OCI-LY1 (cell line): ENCODE data around the gene ONECUT3.

Experiments used
- H2AFZ ChIP-seq: fragments of 200-600 bp; sonication (generic), shearing (Covaris generic); 2 replicates; pipeline ENCODE4 v1.6.0; 2014; ENCODE audit warnings: antibody characterized with exemption, mild to moderate bottlenecking, low read length
- H3F3A ChIP-seq: fragments of 200-600 bp; sonication (generic), shearing (Covaris generic); 2 replicates; pipeline ENCODE4 v1.6.0; 2014; ENCODE audit warnings: mild to moderate bottlenecking, antibody characterized with exemption, low read length, moderate library complexity; ENCODE audit not compliant: insufficient read depth
- H3K27ac ChIP-seq: fragments of 200-600 bp; sonication (generic); 2 replicates; pipeline ENCODE4 v1.5.1; 2014; ENCODE audit warnings: low read length, mixed run types, mild to moderate bottlenecking, low read depth; ENCODE audit not compliant: poor library complexity, severe bottlenecking
- H3K27me3 ChIP-seq: fragments of 200-600 bp; sonication (generic); 2 replicates; pipeline ENCODE4 v1.6.0; 2014; ENCODE audit warnings: antibody characterized with exemption, mild to moderate bottlenecking, low read length, moderate library complexity; ENCODE audit not compliant: insufficient read depth
- H3K36me3 ChIP-seq: fragments of 200-600 bp; sonication (generic); 2 replicates; pipeline ENCODE4 v1.6.1; 2014; ENCODE audit warnings: mild to moderate bottlenecking, antibody characterized with exemption, low read length, moderate library complexity, mixed read lengths; ENCODE audit not compliant: insufficient read depth
- H3K4me1 ChIP-seq: fragments of 200-600 bp; sonication (generic); 2 replicates; pipeline ENCODE4 v1.5.1; 2014; ENCODE audit warnings: mild to moderate bottlenecking, low read length, moderate library complexity; ENCODE audit not compliant: insufficient read depth, severe bottlenecking
- H3K4me2 ChIP-seq: fragments of 200-600 bp; sonication (generic), shearing (Covaris generic); 2 replicates; pipeline ENCODE4 v1.6.1; 2014; ENCODE audit warnings: low read length
- H3K4me3 ChIP-seq: fragments of 200-600 bp; sonication (generic); 2 replicates; pipeline ENCODE4 v1.5.1; 2014; ENCODE audit warnings: low read length, low read depth, mild to moderate bottlenecking, mixed read lengths; ENCODE audit not compliant: poor library complexity, severe bottlenecking
- H3K79me2 ChIP-seq: fragments of 200-600 bp; shearing (Covaris generic); 2 replicates; pipeline ENCODE4 v1.6.1; 2016; ENCODE audit warnings: mixed run types, low read length, mixed read lengths; ENCODE audit not compliant: insufficient read depth
- H3K9ac ChIP-seq: fragments of 200-600 bp; sonication (generic), shearing (Covaris generic); 2 replicates; pipeline ENCODE4 v1.6.1; 2014; ENCODE audit warnings: mild to moderate bottlenecking, low read length, mixed read lengths
- H3K9me2 ChIP-seq: fragments of 200-600 bp; sonication (generic), shearing (Covaris generic); 2 replicates; pipeline ENCODE4 v1.6.1; 2014; ENCODE audit warnings: low read depth, mild to moderate bottlenecking, low read length, mixed read lengths
- H3K9me3 ChIP-seq: fragments of 200-600 bp; shearing (Covaris generic); 2 replicates; pipeline ENCODE4 v1.6.1; 2014; ENCODE audit warnings: low read length, mixed read lengths
- H4K20me1 ChIP-seq: fragments of 200-600 bp; sonication (generic), shearing (Covaris generic); 2 replicates; pipeline ENCODE4 v1.6.0; 2016; ENCODE audit warnings: mild to moderate bottlenecking, low read length; ENCODE audit not compliant: insufficient read depth
- EZH2 ChIP-seq: fragments of 200-600 bp; sonication (generic), shearing (Covaris generic); IDR thresholded peaks from 2 replicates; pipeline ENCODE4 v1.8.0; 2017; ENCODE audit warnings: borderline replicate concordance, mixed run types, mild to moderate bottlenecking, antibody characterized with exemption, low read length, moderate library complexity, mixed read lengths
- TF ChIP-seq, protein P1 (sequence below): fragments of 200-600 bp; sonication (generic), shearing (Covaris generic); IDR thresholded peaks from 2 replicates; pipeline ENCODE4 v1.5.1; 2017; ENCODE audit warnings: mild to moderate bottlenecking, antibody characterized with exemption, low read length, moderate library complexity, mixed read lengths

ONECUT3 gene

DNA sequence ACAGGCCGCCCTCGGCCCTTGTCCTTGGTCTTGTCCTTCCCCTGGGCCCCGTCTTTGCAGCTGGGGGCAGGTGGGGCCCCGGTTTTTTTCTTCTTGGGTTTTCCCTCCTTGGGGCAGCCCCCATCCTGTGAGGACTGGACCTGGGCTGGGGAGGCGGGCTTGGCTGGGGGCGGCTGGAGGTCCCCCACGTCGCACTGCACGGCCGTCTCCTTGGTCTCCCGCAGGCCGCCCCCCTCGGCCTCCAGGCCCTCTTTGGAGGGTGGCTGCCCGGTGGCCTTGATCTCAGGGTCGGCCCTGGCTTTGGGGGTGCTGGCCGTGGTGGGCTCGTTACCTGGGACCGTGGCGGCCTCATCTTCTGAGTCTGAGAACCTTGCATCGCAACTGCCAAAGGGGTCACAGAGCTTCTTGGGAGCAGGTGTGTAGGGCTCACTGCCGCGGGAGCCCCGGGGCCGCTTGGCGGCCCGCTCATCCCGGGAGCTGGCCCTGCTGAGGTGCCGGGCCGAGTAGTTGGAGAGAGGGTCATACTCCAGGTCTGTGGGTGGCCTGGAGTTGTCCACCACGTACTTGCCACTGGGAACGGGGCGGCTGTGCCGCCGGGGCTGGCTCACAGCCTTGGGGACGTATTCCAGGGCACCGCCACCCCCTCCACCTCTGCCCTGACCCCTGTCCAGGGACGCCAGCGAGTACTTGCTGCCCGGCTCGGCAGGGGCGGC, 74.4 kb downstream of the ONECUT3 start:
- Histone ChIP-seq H3K9me3 (no peaks in the 10 kb centered on the region), H3K36me3 (peaks cover 48% of the 10 kb centered on the region; the same call in 1 of the 2 replicates), H3K4me1 (peaks cover 20% of the 10 kb centered on the region), H2AFZ (no peak overlapping the region), H3K79me2 (no peaks in the 10 kb centered on the region), H3K9me2 (no peaks in the 10 kb centered on the region), H3K4me3 (no peak overlapping the region), H4K20me1 (no peaks in the 10 kb centered on the region; the same call in 1 of the 2 replicates), H3F3A (no peaks in the 10 kb centered on the region), H3K4me2 (peak overlapping the region; percentile 40; the same call in 1 of the 2 replicates), H3K9ac (no peak overlapping the region), H3K27ac (no peak overlapping the region), H3K27me3 (no peaks in the 10 kb centered on the region)
- TF ChIP-seq EZH2: no peak
- TF ChIP-seq, protein P1, sequence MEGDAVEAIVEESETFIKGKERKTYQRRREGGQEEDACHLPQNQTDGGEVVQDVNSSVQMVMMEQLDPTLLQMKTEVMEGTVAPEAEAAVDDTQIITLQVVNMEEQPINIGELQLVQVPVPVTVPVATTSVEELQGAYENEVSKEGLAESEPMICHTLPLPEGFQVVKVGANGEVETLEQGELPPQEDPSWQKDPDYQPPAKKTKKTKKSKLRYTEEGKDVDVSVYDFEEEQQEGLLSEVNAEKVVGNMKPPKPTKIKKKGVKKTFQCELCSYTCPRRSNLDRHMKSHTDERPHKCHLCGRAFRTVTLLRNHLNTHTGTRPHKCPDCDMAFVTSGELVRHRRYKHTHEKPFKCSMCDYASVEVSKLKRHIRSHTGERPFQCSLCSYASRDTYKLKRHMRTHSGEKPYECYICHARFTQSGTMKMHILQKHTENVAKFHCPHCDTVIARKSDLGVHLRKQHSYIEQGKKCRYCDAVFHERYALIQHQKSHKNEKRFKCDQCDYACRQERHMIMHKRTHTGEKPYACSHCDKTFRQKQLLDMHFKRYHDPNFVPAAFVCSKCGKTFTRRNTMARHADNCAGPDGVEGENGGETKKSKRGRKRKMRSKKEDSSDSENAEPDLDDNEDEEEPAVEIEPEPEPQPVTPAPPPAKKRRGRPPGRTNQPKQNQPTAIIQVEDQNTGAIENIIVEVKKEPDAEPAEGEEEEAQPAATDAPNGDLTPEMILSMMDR: no peak

DNA sequence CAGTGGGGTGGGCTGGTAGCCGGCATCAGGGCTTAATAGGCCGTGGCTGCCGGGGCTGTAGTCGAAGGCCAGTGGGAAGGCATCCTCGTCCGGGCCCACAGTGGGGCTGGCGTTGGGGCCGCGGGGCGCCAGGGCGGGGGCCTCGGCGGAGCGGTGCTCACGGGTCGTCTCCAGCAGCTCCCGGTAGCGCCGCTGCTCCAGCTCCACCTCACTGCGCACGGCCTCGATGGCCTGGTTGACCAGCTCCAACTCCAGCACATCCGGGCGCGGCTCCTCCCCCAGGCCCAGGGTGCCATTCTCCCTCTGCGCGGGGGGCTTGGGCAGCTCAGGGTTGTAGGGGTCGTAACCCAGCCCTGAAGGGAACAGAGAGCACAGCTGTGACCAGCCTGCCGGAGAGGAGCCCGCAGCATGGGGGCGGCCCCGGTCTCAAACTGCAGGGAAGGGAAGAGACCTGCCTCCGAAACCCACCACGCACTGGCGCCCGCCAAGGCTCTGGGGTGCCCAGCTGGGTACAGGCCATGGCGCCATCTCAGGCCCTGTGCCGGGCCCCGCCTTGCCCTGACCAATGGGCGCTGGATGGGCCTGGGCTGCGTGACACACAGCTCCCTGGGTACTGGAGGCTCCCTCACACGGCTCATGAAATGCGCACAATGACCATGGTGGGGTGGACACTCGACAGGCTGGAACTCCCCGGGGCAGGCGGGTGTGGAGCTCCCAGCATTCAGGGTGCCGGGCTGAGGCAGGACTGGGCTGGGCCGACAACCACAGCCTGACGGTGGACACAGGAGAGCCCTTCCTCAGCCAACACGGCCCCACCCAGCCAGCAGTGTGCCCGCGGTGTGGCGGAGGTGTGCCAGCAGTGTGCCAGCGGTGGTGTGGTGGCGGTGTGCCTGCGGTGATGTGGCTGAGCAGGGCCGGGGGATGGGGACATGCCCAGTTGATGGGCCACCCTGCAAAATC, 75.3 kb downstream of the ONECUT3 start:
- Histone ChIP-seq H2AFZ (no peak overlapping the region), H3K27ac (no peak overlapping the region), H3K36me3 (peaks cover 40% of the 10 kb centered on the region; the same call in 1 of the 2 replicates), H3K79me2 (no peaks in the 10 kb centered on the region), H4K20me1 (no peaks in the 10 kb centered on the region; the same call in 1 of the 2 replicates), H3K4me3 (no peak overlapping the region), H3K9me3 (no peaks in the 10 kb centered on the region), H3F3A (no peaks in the 10 kb centered on the region), H3K4me1 (peaks cover 20% of the 10 kb centered on the region), H3K4me2 (no peak overlapping the region), H3K9ac (no peak overlapping the region), H3K27me3 (no peaks in the 10 kb centered on the region), H3K9me2 (no peaks in the 10 kb centered on the region)
- TF ChIP-seq, protein P1: no peak
- no peak for TF ChIP-seq EZH2

DNA sequence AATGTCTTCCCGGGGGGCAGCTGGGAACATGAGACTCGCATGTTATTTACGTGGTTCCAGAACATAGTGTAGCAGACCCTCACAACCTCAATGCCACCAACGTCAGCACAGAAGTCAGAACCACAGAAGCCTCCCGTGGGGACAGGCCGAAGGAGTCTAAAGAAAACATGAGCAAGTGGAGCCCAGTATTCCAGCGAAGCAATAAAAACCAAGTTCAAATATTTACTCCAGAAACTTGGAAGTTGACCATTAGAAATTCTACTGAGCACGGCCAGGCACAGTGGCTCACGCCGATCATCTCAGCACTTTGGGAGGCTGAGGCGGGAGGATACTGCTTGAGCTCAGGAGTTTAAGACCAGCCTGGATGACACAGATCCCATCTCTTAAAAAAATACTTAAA, 76.7 kb downstream of the ONECUT3 start:
- Histone ChIP-seq H3K79me2 (no peaks in the 10 kb centered on the region), H3K4me1 (peaks cover 20% of the 10 kb centered on the region)

More for the DNA sequence above, 76.7 kb downstream of the ONECUT3 start:
- Histone ChIP-seq H3K27me3 (no peaks in the 10 kb centered on the region), H4K20me1 (no peaks in the 10 kb centered on the region; the same call in 1 of the 2 replicates), H3K4me2 (no peak overlapping the region), H3F3A (no peaks in the 10 kb centered on the region), H3K9me2 (no peaks in the 10 kb centered on the region), H3K9me3 (no peaks in the 10 kb centered on the region), H3K36me3 (peaks cover 29% of the 10 kb centered on the region; the same call in 1 of the 2 replicates), H3K4me3 (no peak overlapping the region), H2AFZ (no peak overlapping the region), H3K27ac (no peak overlapping the region), H3K9ac (no peak overlapping the region)
- TF ChIP-seq, protein P1: no peak
- TF ChIP-seq EZH2: no peak
